ENCODE data around the gene DLG5.

The DLG5 gene

DNA sequence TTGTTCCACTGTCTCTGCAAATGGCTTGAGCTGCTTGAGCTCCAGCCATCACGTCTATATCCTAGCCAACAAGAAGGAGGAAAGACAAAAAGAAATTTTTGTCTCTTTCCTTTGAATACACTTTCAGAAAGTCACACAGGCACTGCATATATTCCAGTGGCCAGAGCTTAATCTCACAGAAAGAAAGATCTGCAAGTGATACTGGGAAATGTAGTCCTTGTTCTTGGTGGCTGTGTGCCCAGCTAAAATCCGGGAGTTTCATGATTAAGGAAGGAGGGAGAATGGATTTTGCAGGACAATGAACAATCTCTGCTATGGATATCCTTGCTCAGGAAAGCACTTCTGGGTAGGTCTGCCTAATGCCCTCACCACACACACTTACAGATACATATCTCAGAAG, 19.5 kb upstream of the DLG5 start:
- no peak for DNase-seq

DNA sequence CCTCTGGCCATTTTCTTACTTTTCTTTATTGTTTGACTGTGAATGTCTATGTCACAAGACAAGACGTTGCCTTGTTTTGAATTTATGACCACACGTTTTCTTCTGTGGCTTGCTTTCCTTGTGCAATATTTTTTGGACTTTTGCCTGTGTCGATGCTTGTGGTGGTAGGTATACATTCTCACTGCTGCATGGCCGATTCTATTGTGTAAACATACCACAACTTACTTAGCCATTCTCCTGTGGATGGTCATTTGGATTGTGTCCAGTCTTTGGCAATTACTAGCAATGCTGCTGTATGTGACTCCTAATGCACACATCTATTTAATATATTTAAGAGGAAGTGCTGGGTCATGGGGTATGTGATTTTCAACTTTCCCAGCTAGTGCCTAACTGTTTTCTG, 18.0 kb upstream of the DLG5 start:
- DNase-seq = no peak

DNA sequence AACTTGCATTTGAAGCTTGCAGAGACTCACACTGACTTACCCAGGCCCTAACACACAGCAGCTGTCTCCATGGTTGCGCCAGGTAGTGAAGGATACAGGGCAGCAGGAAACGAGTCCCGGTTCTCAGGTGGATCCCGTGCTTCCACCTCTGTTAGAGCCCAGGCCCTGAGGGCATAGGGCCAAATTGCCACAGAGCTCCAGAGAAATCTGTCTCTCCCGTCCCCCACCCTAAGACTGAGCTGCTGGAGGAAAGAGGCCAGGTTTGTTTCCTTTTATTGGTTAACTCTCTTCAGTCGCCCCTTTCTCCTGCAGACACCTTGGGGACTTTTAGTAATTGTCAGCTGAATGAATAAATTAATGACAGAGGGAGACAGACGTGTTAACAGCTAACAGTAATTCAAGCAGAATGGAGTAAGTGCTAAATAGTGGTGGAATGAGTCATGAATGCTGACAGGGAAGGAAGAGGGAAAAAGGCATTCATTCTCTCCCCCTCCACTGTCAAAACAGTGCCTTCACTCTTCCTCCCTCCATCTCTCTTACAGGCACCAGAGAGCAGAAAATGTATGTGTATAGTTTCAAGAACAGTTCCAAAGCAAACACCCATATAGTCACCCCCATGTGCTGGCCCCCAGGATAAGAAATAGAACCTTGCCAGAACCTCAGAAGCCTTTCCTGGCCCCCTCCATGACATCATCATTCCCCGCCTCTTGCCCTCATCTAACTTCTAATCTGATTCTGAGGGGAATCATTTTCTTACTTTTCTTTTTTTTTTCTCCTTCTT, 16.8 kb upstream of the DLG5 start:
- DNase-seq = peak; percentile 97

DNA sequence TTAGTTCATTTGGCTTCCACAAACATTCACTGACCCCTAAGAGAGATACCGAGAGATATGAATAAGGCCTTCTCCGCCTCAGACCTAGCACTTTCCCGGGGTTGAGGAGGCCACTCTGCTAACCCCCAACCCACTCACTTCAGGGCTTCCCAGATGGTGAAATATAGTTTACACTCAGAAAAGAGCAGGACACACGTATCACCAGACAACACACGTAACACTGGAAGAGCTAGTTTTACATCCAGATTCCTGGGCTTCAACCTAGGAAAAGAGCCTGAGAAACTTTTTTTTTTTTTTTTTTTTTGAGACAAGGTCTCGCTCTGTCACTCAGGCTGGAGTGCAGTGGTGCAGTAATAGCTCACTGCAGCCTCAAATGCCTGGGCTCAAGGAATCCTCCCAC, 15.2 kb upstream of the DLG5 start:
- DNase-seq = no peak

DNA sequence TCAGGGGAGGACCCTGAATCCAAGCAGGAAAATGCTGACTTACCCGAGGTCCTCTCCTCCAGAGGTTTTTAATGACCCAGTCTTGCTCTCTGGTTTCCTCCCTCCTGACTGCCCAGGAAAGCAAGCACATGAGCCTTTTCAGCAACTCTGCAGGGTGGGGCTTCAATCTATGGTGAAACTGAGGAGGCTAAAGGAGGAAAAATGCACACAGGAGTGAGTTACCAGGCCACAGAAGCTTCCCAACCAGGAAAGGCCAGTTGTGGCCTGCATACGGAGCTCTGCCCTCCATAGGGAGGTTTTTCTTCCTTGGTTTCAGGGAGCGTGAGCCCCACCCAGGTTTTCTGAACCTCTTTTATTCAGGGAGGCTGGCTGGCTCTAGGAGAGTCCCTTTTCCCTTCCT, 14.1 kb upstream of the DLG5 start:
- no peak for DNase-seq

DNA sequence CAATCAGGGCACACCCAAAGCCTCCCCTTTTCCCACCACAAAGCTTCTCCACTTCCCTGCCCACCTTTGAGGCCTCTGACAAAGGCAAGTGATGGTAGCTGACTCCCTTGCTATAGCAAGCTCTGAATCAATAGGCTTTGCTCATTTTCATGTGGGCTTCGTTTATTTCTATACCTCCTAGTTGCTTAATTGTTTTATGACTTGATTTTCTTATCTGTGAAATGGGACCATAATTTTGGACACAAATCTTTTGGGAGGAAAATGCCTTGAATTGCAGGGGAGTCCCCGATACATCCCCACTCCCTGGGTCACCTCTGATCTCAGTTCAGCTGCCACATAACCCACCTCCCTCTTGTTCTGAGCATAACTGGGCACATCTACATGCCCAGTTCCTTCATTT, 13.7 kb upstream of the DLG5 start:
- no peak for DNase-seq

DNA sequence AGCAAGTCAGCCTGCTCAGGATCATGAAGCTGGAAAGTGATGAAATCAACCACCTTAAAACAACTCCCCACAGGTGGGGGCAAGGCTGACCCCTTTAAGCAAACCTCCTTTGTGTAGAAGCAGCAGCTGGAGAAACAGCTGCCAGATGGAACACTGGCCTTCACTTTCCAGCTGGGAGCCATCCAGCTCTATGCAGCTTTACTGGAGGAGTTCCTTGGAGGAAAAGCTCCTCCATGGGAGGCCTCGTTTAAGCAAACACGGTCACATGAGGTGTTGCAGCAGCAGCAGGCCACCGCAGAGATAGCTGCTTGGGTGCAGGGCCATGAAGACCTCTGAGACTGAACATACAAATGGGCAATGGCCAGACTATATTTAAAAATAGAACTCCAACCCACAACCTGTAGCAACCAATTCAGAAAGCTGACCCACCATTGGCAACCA, 13.0 kb upstream of the DLG5 start:
- DNase-seq = no peak

DNA sequence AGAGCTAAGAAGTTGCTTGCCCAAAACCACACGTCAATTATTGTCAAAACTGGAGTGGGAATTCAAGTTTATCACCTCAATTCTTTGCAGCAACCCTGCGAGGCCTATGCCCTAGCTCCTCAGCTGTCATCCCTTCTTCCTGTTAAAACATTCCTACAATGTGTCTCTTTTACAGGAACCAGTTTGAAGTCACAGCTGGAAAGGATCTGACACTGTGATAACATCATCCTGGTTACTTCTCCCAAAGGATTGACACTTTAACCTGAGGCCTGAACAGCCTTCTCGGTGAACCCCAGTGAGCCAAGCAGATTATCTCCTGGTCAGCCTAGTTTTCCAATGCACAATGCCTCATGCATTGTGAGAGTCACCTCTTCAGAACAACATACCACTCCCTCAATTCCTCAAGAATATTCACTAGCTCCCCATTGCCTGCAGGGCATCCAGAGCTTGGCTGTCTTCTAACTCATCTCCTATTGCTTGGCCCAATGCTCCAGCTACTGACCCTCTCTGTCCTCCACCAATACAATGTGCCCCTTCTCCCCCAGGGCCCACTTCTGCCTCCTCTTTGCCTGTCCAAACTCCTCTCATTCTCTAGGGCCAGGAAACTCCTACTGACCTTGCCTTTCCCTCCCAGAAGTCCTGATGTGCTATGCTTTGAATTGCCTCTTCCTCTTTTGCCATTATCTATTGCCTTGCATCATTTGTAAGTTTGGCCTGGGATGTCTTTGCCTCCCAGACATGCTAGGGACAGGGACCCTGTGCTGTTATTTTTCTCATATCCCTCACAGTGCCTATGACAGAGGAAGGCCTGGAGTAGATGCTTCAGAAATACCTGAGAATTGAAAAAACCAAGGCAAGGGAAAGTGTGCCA, 10.4 kb upstream of the DLG5 start:
- DNase-seq = peak; percentile 58

DNA sequence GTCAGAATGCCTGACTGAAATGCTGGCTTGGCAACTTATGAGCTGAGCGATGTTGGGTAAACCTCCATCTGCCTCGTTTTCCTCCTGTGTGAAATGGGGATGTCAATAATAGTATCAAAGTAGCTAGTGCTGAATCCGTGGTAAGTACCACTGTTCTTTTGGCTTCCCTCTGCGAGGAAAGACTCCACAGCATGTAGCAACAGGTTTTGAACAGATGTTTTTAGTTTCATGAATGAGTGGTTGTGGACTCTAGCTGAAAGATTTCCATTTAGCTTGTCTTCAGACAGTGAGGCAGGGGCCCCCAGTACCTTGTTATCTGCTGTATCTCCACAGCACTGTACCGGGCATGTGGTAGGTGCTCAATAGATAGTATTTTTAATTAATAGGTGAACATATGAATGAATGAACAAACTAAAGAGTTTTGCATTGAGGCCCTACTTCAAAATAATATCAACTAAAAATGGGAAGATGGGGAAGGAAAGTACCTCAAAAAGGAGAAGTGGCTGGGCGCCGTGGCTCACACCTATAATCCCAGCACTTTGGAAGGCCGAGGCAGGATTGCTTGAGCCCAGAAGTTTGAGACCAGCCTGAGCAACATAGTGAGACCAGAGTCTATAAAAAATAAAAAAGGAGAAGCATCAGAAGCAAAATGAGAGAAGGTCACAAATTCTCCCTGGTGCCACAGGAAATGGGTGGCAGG, 5.6 kb upstream of the DLG5 start:
- DNase-seq = no peak

DNA sequence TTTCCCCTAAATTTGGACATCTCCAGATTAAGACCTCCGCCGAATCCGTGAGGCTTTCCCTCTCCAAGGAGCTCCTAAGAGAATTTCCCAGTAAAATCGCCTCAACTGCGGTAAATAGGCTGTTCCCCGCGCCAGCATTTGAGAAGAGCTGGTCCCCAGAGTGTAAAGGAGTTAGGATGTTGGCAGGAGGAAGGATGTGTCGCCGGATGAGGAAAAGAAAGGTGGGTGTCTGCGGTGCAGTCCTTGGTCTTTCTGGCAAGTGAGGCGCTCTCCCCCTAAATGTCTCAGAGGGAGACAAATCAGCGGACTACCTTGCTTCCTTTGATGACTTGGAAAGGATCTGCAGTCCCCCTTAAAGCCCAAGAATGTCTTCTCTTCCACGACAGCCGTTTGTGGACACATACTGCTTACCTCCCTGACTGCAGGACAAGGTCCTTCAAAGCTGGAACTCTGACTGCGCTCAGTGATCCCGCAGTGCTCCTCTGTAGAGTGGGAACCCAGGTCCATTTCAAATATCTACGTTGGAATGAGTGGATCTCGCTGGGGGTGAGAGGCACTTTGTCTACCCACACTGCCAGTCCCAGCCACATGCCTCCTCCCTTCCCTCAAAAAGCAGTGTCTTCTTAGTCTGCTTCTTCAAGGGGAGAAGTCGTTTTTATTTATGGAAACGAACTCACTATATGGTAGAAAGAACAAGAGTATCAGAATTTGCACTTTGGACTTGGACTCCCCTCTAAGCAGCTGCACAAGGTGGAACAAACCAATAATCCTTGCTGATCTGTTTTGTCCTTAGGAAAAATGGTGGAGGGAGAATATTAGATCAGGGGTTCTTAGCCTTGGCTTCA, 1.1 kb upstream of the DLG5 start:
- DNase-seq = no peak

DNA sequence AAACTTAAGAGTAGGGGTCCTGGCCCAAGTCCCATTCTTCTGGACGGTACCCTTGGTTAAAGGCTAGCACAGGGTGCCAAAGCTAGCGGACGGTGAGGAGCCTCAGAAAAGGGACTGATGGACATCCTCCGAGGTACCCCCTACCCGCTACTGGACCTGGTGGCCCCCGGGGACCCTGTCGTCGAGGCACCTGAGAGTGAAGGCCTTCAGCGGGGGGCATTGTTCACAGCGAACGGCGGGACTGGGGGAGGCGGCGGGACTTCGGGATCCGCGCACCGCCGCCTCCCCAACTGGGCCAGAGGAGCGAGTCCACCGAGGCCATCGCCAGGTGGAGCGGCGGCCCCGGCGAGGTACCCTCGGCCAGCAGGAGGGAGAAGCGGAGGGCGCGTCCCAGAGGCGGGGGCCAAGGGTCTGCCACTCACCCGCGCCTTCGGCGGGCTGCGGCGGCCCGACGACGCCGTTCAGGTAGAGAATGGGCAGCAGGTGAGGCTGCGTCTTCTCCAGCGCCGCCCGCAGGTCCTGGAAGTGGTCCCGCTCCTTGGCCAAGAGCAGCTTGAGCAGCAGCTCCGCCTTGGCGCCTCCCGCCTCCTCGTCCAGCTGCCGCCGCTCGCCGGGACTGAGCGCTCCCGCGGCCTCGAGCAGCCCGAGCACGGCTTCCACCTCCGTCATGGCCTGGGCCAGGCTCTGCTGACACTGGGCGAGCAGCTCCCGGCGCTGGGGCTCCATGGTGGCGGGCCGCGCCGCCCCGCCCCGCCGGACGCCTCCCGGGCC, 575 bp downstream of the DLG5 start:
- DNase-seq = peak; percentile 86

DNA sequence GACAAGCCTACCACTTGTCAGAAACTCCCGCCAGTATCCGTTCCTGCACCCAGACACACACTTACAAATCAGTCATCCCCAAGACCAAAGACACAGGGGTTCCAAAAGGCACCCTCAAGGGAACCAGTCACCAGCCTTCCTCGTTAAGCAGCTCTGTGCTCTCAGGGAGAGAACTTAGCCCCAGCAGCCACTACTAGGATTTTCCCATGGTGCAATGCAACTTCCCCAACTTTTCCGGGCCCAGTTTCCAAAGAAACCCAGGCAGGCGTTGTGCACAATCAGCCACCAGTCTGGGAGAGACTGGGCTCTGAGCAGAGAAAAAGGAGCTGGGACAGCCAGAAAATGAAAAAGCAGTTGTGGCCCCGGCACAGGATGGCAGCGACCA, 1.2 kb downstream of the DLG5 start:
- DNase-seq = no peak

DNA sequence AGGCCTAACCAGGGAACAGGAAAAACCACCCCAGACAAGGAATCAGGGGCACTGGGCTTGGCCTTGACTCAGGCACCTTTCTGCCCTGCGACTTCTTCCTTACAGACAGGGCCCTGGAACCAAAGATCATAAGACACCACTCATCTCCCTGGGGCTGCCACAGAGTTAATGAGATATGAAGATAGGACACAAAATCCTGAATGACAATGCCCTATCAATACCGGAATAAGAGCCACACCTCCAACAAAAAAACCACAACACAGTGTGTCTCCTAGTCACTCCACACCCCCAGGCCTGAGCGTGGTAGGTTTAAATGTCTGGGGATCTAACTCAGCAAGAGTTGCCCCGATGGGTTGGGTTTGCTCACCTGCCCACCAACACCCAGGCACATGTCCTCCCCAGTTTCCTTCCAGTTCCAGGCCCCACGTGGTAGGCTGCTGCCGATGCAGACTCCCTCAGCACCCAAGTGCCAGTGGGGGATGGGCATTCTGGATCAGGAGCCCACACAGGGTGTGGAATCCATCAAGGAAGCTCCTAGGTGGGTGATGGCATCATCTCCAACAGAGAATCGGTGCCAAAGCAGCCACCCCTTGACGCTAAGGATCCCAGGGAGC, 3.9 kb downstream of the DLG5 start:
- no peak for DNase-seq

DNA sequence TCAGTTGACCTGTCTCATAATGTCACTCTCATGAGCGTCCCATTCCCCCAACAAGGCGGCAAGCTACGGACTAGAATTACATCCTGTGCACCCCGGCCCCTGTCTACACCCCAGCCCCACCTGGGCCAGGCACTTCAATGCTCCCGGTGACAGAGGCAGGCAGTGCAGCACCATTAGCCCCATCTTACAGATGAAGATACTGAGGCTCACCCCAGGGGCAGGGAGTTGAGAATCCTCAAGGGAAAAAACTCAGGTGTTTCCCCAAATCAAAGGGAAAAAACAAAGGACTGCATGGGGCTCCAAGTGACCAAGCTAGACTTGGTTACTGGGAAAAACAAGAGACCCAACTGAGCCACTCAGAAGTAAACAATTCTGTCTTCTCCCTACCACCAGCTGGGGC, 4.5 kb downstream of the DLG5 start:
- DNase-seq = no peak

DNA sequence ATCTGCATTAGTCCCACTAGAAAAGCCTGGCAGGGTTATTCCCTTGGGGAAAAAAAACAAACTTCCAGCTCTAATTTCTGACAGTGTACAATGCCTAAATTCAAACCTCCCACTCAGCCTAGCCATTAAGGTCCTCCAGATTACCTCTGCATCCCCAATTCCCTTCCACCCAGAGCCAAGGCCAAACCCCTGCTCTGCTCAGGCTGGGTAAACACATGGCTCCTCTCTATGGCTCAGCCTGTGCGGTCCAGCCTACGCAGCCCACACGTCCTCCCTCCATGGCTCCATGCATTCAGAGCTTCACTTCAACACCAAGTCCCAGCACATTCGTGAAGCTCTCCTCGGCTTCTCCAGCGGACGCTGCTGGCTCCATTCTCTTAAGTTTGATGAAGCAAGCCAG, 5.2 kb downstream of the DLG5 start:
- DNase-seq = no peak

DNA sequence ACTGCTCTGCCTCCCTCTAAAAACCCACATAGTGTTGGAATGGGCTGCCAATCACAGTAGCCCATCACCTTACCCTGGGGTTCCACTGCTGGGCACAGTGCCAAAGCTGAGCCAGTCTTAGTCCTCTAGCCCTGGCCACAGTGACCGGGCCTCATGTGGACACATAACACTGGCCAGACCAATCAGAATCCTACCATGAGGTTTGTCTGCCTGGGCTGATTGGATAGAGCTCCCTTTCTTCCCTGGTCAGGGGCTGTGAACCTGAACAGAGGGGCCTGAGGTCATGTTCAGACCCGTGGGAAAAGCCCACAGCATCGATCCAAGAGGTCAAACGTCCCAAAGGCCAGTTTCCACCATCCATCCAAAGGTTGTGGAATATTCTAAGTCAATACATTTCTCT, 6.1 kb downstream of the DLG5 start:
- no peak for DNase-seq

DNA sequence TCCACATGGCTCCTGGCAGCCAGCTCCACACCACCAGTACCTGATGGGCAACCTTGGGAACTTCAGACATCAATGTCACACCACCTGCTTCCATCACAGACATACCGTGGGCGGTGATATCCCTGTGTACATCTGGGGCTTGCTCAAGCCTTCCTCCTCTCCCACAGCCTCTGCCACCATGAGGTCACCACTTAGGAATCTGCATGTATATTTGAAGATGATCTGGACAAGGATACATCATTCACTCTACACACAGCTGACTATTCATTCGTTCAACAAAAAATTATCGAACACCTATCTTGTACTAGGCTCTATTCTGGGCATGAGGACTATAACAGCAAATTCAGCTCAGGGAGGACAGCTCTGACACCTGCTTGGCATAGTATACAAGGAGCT, 6.8 kb downstream of the DLG5 start:
- DNase-seq = peak; percentile 87

DNA sequence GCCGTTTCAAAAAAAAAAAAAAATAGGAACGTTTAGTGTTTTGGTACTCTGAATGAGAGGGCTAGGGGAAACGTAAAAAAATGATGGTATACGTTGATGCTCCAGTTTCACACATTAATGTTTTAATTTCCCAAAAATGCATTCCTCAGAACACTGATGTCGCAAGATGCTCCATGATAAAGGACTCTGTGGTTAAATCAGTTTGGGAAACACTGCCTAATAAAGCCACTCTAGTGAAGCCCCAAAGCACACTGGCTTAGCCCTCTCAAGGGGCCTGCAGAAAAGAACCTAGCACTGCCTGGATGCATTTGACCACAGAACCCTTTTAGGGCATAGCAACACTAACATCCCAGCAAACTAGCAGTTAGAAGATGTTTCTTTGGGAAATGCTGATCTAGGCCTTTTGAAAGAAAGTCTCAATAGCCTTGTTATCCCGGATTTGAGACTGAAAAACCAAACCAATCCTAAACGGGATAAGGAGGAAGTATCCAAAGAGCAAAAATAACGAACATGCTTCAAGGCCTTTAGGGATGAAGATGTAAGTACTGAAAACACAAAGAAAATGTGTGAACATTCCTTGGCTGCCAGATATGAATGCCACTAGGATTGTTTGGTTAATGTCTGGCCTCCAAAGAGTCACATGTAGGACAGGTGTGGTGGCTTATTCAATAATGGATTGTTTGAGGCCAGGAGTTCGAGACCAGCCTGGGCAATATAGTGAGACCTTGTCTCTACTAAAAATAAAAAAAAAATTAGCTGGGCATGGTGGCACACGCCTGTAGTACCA, 11.0 kb downstream of the DLG5 start:
- DNase-seq = no peak

DNA sequence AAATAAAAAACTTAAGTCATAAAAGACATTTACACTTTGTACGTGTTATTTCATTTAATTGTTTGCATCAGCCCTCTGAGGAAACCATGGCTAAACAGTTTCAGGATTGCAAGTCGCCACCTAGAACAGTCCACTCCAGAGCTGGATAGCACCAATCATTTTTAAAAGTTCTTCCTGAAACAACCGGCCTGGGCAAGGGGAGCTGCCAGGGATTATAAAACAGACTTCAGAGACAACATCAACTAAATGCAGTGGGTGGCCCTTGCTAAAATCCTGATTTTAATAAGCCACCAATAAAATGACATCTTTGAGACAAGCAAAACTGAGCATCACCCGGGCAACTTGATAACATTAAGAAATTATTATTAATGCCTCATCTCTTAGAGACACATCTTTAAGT, 13.5 kb downstream of the DLG5 start:
- DNase-seq = no peak

DNA sequence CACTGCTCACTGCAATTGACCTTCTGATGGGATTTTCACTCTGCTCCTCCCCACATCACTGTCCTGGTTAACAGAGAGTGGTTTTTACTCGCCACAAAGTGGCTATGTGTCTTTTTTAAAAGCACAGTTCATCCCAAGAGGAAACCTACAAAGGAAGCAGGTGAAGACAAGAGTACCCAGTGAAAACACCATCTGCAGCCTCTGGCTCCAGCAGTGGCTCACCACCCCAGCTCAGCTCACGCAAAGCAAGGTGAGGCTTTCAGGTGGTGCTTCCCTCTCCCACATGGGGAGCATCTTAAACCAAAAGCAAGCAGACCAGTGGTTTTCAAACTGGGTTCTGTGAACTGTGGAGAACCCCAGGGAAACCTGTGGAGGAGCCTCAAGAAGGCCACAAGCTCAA, 14.0 kb downstream of the DLG5 start:
- DNase-seq = no peak

All from islet precursor cell (in vitro differentiated cells).